Measurements from ENCODE around the gene FGD3.

The FGD3 gene

GRCh38 chr9:93052791-93053540, 105.6 kb downstream of the FGD3 start:
- DNase-seq (ENCODE audit: low read depth in 2 of 2): no peak

GRCh38 chr9:93053781-93054331, 106.5 kb downstream of the FGD3 start:
- DNase-seq (ENCODE audit: low read depth in 2 of 2): no peak

- DNase-seq (ENCODE audit: low read depth in 2 of 2): no peak
Measured at GRCh38 chr9:93054758-93055704, 107.7 kb downstream of the FGD3 start.

- DNase-seq (ENCODE audit: low read depth in 2 of 2): no peak
Measured at GRCh38 chr9:93057042-93057702, 109.8 kb downstream of the FGD3 start.

GRCh38 chr9:93057703-93058354, 110.5 kb downstream of the FGD3 start:
- no peak for DNase-seq (ENCODE audit: low read depth in 2 of 2)

GRCh38 chr9:93058355-93059010, 111.2 kb downstream of the FGD3 start, which contains the start of gene SUSD3:
TSS of gene SUSD3 (plus strand) at chr9:93058701. CDS start at chr9:93058743, 42 bp downstream.
- DNase-seq (ENCODE audit: low read depth in 2 of 2): peak; percentile 53 to 63

GRCh38 chr9:93059011-93059714, 111.8 kb downstream of the FGD3 start:
- DNase-seq (ENCODE audit: low read depth in 2 of 2): no peak

GRCh38 chr9:93059715-93060578, 112.6 kb downstream of the FGD3 start:
- no peak for DNase-seq (ENCODE audit: low read depth in 2 of 2)

- DNase-seq (ENCODE audit: low read depth in 2 of 2): no peak
Measured at GRCh38 chr9:93060746-93061259, 113.5 kb downstream of the FGD3 start.

GRCh38 chr9:93061260-93061751, 114.0 kb downstream of the FGD3 start:
- DNase-seq (ENCODE audit: low read depth in 2 of 2): no peak

GRCh38 chr9:93061791-93062763, 114.8 kb downstream of the FGD3 start:
- no peak for DNase-seq (ENCODE audit: low read depth in 2 of 2)

- DNase-seq (ENCODE audit: low read depth in 2 of 2): peak; percentile 72 to 78
Measured at GRCh38 chr9:93064392-93065134, 117.2 kb downstream of the FGD3 start.

- DNase-seq (ENCODE audit: low read depth in 2 of 2): no peak
Measured at GRCh38 chr9:93065135-93065720, 117.9 kb downstream of the FGD3 start.

- DNase-seq (ENCODE audit: low read depth in 2 of 2): no peak
Measured at GRCh38 chr9:93066978-93067603, 119.8 kb downstream of the FGD3 start.

GRCh38 chr9:93068956-93069355, 121.6 kb downstream of the FGD3 start:
- no peak for DNase-seq (ENCODE audit: low read depth in 2 of 2)

- no peak for DNase-seq (ENCODE audit: low read depth in 2 of 2)
Measured at GRCh38 chr9:93071464-93071863, 124.1 kb downstream of the FGD3 start.
